Middle frontal gyrus (tissue), 1 donor: ENCODE results near the gene WDR13.
"Not testable (repeated sequence)": the region's sequence is repeated elsewhere in the genome, so short reads cannot be mapped to it uniquely, and the experiment has no call there.

ENCODE experiments used
- DNase-seq: peaks from one replicate; pipeline ENCODE4 v3.0.0-alpha.2; 2015; ENCODE audit warnings: low spot score; ENCODE audit errors: extremely low spot score

Gene WDR13

DNA sequence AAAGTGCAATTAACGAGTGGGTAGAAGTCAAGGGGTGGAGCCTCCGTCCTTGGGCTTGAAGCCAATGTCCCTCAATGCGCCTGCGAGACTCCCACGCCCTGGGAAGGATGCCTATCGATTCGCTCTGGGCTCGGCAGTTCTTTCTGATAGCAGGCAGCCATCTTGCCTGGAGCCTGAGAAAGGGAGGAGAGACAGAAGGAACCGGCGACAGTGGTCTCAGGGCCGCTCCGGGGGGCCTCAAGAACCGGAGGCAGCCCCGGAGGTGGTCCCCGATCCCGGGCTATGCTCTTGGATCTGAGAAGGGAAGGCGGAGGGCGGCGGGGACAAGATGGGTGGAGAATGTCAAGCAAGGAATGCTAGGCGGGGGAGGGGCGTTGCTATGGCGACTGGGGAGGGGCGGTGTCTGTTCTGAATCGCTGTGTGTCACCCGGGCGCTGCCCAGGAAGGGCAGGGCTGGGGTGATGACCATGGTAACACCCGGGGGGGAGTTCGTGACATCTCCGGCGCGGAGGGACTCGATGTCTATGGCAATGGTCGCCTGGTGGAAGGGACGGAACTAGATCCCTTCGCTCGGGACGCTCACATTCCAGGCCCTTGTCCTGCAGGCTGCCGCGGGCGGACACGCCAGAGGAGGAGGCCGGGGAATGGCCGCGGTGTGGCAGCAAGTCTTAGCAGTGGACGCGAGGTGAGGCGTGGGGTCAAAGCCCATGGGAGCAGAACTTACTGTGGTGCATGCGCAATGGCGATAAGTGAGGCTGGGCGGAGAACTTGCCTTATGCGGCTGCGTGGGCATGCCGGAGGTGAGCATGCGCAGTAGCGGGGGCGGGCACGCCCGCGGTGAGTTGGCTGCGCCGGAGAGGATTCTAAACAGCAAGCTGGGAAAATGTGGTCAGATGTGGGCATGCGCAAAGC is at the start of gene WDR13:
Gene WDR13 (plus strand): TSS at position 140 of the 912 bp plus-strand sequence. CDS start 505 bp downstream, at position 645.
- DNase-seq = peak; percentile 72

- DNase-seq = no peak
Measured at GRCh38 chrX:48548871-48549270, 48.4 kb upstream of the WDR13 start.

GRCh38 chrX:48555731-48556325 is 41.5 kb upstream of the WDR13 start:
- not testable (repeated sequence) for DNase-seq

- DNase-seq = no peak
Measured at GRCh38 chrX:48558271-48558670, 39.0 kb upstream of the WDR13 start.

DNA sequence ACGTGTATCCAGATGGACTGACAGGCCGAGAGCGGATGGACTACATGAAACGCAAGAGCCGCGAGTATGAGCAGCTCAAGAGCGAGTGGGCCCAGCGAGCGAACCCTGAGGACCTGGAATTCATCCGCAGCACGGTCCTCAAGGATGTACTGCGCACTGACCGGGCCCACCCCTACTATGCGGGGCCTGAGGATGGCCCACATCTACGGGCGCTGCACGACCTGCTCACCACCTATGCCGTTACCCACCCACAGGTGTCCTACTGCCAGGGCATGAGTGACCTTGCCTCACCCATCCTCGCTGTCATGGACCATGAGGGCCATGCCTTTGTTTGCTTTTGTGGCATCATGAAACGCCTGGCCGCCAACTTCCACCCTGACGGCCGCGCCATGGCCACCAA is 37.7 kb upstream of the WDR13 start:
- no peak for DNase-seq

GRCh38 chrX:48560056-48560455 is 37.2 kb upstream of the WDR13 start:
- no peak for DNase-seq

GRCh38 chrX:48560681-48561080 is 36.6 kb upstream of the WDR13 start:
- no peak for DNase-seq

DNA sequence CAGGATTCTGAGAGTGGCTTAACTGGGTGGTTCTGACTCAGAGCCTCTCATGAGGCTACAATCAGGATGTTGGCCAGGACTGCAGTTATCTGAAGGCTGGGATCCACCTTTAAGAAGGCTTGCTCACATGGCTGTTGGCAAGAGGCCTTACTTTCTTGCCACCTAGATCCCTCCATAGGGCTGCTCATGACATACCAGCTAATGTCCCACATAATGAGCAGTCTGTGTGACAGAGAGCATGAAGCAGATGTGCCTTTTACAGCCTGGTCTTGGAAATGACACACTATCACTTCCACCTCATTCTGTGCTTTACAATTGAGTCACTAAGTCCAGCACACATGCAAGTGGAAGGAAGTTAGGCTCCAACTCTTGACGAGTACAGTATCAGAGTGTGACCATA is 27.3 kb upstream of the WDR13 start:
- no peak for DNase-seq

DNA sequence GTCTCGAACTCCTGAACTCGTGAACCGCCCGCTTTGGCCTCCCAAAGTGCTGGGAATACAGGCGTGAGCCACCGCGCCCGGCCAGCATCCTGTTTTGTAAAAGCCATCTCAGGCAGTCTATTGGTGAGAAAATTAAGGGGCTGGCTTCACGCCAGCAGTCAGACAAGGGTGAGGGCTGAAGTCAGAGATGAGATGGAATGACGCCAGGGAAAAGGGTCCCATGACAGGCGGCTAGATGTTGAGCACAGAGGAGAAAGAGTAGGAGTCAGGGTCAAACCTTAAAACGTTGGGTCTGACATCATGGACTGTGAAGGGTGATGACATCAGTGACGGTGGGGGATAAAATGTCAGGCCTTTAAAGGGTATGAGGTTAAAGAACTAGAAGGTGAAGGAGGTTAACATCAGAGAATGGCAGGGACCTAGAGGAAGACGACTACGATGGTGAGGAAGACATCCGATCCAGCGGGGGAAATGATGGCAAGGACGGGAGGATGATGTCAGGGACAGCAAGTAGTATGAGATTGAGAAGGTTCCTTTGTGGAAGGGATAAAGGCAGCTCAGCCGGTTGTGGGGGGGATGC is 23.5 kb upstream of the WDR13 start:
- no peak for DNase-seq

- peak; percentile 65 for DNase-seq
Measured at GRCh38 chrX:48574270-48575266, 22.7 kb upstream of the WDR13 start, which contains the start of gene RBM3. RBM3 (plus strand) TSS chrX:48574484; CDS start chrX:48575181, 697 bp downstream.

DNA sequence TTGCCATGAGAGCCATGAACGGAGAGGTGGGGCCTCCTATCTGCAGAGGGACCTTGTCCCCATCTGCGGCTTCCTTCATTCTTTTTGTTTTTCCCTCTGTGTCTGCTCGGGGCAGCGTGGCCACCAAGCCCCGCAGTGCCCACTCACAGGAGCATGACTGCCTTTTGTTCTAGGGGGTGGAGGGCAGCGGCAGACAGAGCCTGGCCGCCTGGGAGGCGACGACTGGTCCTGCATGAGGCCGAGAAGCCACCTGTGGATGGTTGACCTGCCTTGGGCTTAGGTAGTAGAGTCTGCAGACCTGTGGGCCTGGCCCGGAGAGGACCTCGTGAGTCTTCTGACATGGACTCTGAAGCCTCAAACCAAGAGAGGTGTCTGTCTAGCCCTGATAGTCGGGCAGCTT is 21.6 kb upstream of the WDR13 start:
- no peak for DNase-seq

GRCh38 chrX:48576108-48576507 is 21.2 kb upstream of the WDR13 start:
- no peak for DNase-seq

DNA sequence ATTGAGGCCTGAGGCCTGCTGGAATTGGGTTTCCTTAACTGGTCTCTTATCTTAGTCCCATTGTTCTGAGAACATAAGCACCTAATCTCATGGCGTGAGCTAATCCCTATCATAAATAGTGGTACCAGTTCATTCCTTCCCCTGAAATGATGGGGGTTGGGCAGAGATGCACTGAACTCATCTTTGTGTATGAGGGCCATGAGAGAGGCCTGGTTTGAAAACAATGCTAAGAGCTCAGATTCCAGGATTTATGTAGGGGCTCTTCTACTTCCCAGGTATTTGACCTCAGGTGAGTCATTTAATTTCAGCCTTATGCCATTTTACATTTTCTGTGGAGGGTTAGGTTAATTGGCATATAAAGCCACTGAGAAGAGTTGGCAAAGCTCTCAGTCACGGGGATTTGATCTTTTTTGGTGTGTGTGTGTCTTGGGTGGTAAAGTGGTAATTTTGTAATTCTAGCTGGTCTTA is 18.6 kb upstream of the WDR13 start:
- no peak for DNase-seq

GRCh38 chrX:48579259-48579658 is 18.0 kb upstream of the WDR13 start:
- DNase-seq = no peak

DNA sequence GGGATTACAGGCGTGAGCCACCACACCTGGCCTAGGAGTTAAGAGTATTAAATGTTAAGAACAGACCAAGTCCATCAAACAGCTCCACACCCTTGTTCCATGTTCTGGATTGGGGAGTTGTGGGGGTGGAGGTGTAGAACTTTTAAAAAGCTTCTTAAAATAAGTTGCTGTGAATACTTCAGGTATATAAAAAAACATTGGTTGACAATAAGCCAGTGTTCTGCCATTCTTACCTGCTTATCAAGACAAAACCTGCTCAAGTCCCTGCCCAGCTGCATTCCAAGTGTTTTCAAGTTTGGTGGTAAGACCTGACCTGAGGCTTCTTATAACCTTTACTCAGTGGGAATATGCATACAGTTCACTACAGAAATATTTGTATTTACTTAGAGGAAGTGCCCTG is 16.6 kb upstream of the WDR13 start:
- no peak for DNase-seq

- no peak for DNase-seq
Measured at GRCh38 chrX:48584698-48585097, 12.6 kb upstream of the WDR13 start.

GRCh38 chrX:48589482-48590162 is 7.7 kb upstream of the WDR13 start:
- DNase-seq = no peak

DNA sequence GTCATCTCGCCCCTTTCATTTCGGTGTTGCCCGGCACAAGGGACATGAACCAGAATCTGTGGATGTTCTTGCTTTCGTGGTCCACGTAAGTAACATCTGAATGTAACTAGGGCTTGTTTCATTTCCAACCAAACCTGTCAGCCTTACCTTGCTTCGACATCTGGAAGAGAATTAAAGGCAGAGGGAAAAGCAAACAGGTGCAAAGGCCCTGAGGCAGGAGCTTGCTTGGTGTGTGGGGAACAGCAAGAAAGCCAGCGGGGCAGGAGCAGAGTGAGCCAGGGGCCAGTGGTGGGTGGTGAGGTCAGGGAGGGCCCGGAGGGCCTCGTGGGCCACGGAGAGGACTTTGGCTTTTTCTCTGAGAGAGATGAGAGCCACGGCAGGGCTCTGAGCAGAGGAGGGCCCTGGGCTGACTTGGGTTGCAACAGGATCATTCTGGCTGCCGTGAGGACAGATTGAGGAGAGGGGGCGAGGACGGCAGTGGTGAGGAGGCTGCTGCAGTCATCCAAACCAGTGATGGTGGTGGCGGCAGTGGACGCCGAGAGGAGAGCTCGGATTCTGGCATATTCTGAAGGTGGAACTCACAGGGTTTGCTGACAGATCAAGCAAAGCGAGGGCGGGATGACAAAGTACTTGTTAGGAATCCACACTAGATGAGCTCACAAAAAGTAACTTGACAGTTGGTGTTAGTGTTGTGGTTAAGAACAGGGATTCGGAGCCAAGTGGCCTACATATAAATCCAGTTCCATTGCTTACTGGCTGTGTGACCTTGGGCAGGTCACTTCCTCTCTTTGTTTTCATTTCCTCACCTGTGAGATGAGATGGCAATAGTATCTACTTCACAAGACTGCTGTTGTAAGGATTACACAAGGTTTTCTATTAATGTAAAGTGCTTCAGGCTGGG is 6.8 kb upstream of the WDR13 start:
- DNase-seq = peak; percentile 3

- DNase-seq = no peak
Measured at GRCh38 chrX:48591255-48591791, 6.0 kb upstream of the WDR13 start.
